PFSK-1 (cell line): ENCODE results near the gene KCNS1.

Experiments used
- FOXP2 ChIP-seq: optimal IDR thresholded peaks from 2 replicates; pipeline ENCODE3; 2011; ENCODE audit warnings: borderline replicate concordance, control low read depth, inconsistent platforms; ENCODE audit not compliant: insufficient read depth; ENCODE audit errors: extremely low read length, extremely low read depth
- POLR2AphosphoS5 ChIP-seq: IDR thresholded peaks from 2 replicates; pipeline ENCODE4 v1.6.1; 2012; ENCODE audit warnings: low read depth, mild to moderate bottlenecking, control low read depth, low read length, moderate library complexity
- SIN3A ChIP-seq: IDR thresholded peaks from 2 replicates; pipeline ENCODE4 v1.6.1; 2012; ENCODE audit warnings: mild to moderate bottlenecking, low read length, moderate library complexity, borderline replicate concordance; ENCODE audit not compliant: insufficient read depth
- TAF1 ChIP-seq: IDR thresholded peaks from 2 replicates; pipeline ENCODE4 v1.6.1; 2012; ENCODE audit warnings: low read length, control low read depth, borderline replicate concordance; ENCODE audit not compliant: insufficient read depth
- TF ChIP-seq, protein P1 (sequence below), 2 experiments: IDR thresholded peaks; 2 replicates each; pipeline versions ENCODE4 v1.6.1 to v1.8.0; 2011 to 2012; ENCODE audit warnings: low read depth in 2 of 2, low read length in 2 of 2, control low read depth in 1 of 2, inconsistent platforms in 1 of 2, mild to moderate bottlenecking in 1 of 2, moderate library complexity in 1 of 2; ENCODE audit not compliant: insufficient read depth in 1 of 2

The KCNS1 gene

DNA sequence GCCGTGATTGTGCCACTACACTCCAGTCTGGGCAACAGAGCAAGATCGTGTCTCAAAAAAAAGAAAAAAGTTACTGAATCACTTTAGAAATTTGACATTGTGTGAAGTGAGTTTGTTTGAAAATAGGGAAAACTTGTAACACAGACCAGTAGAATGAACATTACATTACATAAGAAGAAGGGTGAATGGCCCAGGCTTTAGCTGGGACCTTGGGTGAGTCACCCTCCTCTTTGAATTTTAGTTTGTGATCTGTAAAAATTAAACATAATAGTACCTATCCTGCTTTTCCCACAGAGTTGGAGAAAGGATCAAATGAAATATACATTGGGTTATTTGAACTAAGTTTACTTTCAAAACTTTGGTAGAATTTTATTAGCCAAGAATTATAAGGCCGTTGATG, 56.3 kb downstream of the KCNS1 start:
- no peak for TF ChIP-seq FOXP2
- no peak for TF ChIP-seq SIN3A
- TF ChIP-seq, protein P1, sequence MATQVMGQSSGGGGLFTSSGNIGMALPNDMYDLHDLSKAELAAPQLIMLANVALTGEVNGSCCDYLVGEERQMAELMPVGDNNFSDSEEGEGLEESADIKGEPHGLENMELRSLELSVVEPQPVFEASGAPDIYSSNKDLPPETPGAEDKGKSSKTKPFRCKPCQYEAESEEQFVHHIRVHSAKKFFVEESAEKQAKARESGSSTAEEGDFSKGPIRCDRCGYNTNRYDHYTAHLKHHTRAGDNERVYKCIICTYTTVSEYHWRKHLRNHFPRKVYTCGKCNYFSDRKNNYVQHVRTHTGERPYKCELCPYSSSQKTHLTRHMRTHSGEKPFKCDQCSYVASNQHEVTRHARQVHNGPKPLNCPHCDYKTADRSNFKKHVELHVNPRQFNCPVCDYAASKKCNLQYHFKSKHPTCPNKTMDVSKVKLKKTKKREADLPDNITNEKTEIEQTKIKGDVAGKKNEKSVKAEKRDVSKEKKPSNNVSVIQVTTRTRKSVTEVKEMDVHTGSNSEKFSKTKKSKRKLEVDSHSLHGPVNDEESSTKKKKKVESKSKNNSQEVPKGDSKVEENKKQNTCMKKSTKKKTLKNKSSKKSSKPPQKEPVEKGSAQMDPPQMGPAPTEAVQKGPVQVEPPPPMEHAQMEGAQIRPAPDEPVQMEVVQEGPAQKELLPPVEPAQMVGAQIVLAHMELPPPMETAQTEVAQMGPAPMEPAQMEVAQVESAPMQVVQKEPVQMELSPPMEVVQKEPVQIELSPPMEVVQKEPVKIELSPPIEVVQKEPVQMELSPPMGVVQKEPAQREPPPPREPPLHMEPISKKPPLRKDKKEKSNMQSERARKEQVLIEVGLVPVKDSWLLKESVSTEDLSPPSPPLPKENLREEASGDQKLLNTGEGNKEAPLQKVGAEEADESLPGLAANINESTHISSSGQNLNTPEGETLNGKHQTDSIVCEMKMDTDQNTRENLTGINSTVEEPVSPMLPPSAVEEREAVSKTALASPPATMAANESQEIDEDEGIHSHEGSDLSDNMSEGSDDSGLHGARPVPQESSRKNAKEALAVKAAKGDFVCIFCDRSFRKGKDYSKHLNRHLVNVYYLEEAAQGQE (IDR thresholded peaks at IDR 0.05; ENCODE audit: insufficient read depth in 1 of 2, low read depth in 2 of 2, low read length in 2 of 2), result no peak
- TF ChIP-seq TAF1, result no peak
- TF ChIP-seq POLR2AphosphoS5, result no peak

DNA sequence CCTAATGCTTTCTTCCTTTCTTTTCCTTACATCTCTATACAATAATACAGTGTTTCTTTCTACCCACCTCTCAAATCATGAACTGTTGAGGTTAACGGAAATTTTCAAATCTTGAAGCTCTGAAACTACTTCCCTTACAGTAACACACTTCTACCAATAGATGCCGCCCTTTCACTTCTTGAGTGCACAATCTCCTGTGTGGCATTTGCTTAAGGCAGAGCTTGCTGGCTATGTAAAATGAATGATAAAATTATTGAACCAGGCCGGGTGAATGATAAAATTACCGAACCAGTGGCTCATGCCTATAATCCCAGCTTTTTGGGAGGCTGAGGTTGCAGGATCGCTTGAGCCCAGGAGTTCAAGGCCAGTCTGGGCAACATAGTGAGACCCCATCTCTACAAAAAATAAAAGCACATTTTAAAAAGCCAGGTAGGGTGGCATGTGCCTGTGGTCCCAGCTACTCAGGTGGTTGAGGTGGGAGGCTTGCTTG, 56.8 kb downstream of the KCNS1 start:
- TF ChIP-seq TAF1 (no peak), FOXP2 (no peak), POLR2AphosphoS5 (no peak), SIN3A (no peak)
- TF ChIP-seq, protein P1 (IDR thresholded peaks at IDR 0.05; ENCODE audit: insufficient read depth in 1 of 2, low read depth in 2 of 2, low read length in 2 of 2), result no peak

DNA sequence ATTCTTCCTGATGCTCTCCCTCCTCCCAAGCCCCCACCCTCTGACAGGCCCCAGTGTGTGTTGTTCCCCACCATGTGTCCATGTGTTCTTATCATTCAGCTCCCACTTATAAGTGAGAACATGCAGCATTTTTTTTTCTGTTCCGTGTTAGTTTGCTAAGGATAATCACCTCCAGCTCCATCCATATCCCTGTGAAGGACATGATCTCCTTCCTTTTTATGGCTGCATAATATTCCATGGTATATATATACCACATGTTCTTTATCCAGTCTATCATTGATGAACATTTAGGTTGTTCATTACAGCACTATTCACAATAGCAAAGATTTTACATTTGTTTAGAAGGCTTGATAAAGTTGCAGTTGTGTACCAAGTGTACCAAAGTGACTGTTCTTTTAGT, 57.9 kb downstream of the KCNS1 start:
- TF ChIP-seq SIN3A (no peak), TAF1 (no peak), FOXP2 (no peak), POLR2AphosphoS5 (no peak)
- TF ChIP-seq, protein P1 (IDR thresholded peaks at IDR 0.05; ENCODE audit: insufficient read depth in 1 of 2, low read depth in 2 of 2, low read length in 2 of 2), result no peak
